Hepatocyte (in vitro differentiated cells): ENCODE measurements around the gene RYR3. TPM values are rescaled to one million over a fixed set of nuclear protein-coding genes. Genes with fewer than 3 reads are reported as not detected.

Source experiments
- DNase-seq: peaks from one replicate; pipeline ENCODE4 v3.0.0-alpha.2; 2016; ENCODE audit warnings: low spot score
- H2AFZ ChIP-seq: fragments of 200-600 bp; sonication (generic); 2 replicates; pipeline ENCODE4 v1.6.0; 2016; ENCODE audit warnings: antibody characterized with exemption, mild to moderate bottlenecking
- H3K27ac ChIP-seq: fragments of 200-600 bp; sonication (generic); 2 replicates; pipeline ENCODE4 v1.5.1; 2016; ENCODE audit warnings: mild to moderate bottlenecking
- H3K27me3 ChIP-seq: fragments of 200-600 bp; sonication (generic); 2 replicates; pipeline ENCODE4 v1.6.1; 2016
- H3K36me3 ChIP-seq: fragments of 200-600 bp; sonication (generic); replicated peaks from 2 replicates; pipeline ENCODE4 v1.5.1; 2016; ENCODE audit warnings: low read depth; ENCODE audit not compliant: insufficient read depth
- H3K4me1 ChIP-seq: fragments of 200-600 bp; sonication (generic); 2 replicates; pipeline ENCODE4 v1.5.1; 2016; ENCODE audit warnings: mild to moderate bottlenecking, moderate library complexity; ENCODE audit not compliant: insufficient read depth
- H3K4me2 ChIP-seq: fragments of 200-600 bp; sonication (generic); 2 replicates; pipeline ENCODE4 v1.6.0; 2016
- H3K4me3 ChIP-seq: fragments of 200-600 bp; sonication (generic); 2 replicates; pipeline ENCODE4 v1.5.1; 2016; ENCODE audit warnings: mild to moderate bottlenecking
- H3K79me2 ChIP-seq: fragments of 200-600 bp; sonication (generic); 2 replicates; pipeline ENCODE4 v1.6.0; 2017; ENCODE audit warnings: mild to moderate bottlenecking
- H3K9me2 ChIP-seq: fragments of 200-600 bp; sonication (generic); replicated peaks from 2 replicates; pipeline ENCODE4 v1.6.0; 2017; ENCODE audit warnings: mild to moderate bottlenecking; ENCODE audit not compliant: insufficient read depth
- H3K9me3 ChIP-seq: fragments of 200-600 bp; sonication (generic); 2 replicates; pipeline ENCODE4 v1.5.1; 2016; ENCODE audit warnings: low read depth, mild to moderate bottlenecking
- H4K20me1 ChIP-seq: fragments of 200-600 bp; sonication (generic); 2 replicates; pipeline ENCODE4 v1.6.0; 2016; ENCODE audit warnings: mild to moderate bottlenecking; ENCODE audit not compliant: insufficient read depth, poor library complexity, severe bottlenecking
- EZH2 ChIP-seq: fragments of 200-600 bp; sonication (generic); IDR thresholded peaks from 2 replicates; pipeline ENCODE4 v1.6.1; 2016; ENCODE audit warnings: antibody characterized with exemption, mild to moderate bottlenecking, borderline replicate concordance
- EZH2phosphoT487 ChIP-seq: fragments of 200-600 bp; sonication (generic); IDR thresholded peaks from one replicate; pipeline ENCODE4 v1.6.1; 2018; ENCODE audit warnings: antibody characterized with exemption, mild to moderate bottlenecking, low read depth, moderate library complexity; ENCODE audit not compliant: unreplicated experiment, severe bottlenecking
- WGBS: methylation state at CpG from one replicate; pipeline ENCODE4 v1.1.6; 2016; ENCODE audit warnings: low lambda C conversion rate; ENCODE audit errors: missing lambda C conversion rate; 5-methylcytosine and 5-hydroxymethylcytosine counted together
- polyA plus RNA-seq: library from polyadenylated mRNA; unstranded; fragments of >200 nt; fragmentation: Nextera tagmentation; extraction: Ambion mirVana; gene quantifications from 2 replicates; pipeline ENCODE4 v1.2.1, GENCODE V29; 2016
- total RNA-seq: library from RNA; depleted of rRNA; stranded (reverse); fragments of >200 nt; gene quantifications from 2 replicates; pipeline ENCODE4 v1.2.3, GENCODE V29; 2014
- TF ChIP-seq, protein P1 (sequence below): fragments of 200-600 bp; sonication (generic); IDR thresholded peaks from 2 replicates; pipeline ENCODE4 v1.5.1; 2016; ENCODE audit warnings: antibody characterized with exemption, mild to moderate bottlenecking; ENCODE audit not compliant: poor library complexity

The RYR3 gene
- total and polyA plus RNA-seq, 2 experiments from 2014 or later, result 0.36 to 0.37 TPM

DNA sequence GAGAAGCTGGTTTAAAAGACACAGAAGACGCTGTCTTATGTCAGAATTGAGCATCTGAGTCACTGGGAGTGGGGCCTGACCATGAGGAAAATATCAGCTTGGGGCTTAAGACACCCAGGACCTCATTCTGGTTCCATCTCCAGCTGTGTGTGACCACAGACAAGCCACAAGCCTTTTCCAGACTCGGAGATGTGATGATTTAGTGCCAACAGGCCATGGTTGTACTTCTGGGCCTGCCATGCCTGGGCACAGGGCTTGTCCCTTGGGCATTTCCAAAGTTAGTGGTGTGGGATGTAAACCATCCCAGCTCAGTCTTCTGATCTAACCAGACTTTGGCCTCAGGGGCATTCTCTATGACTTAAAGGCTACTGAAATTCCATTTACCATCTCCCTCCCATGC, 269.8 kb downstream of the RYR3 start:
- no peaks in the 10 kb centered on the region for H4K20me1 ChIP-seq
- no peak overlapping the region for H3K4me2 ChIP-seq
- no peak for TF ChIP-seq EZH2
- TF ChIP-seq, protein P1, sequence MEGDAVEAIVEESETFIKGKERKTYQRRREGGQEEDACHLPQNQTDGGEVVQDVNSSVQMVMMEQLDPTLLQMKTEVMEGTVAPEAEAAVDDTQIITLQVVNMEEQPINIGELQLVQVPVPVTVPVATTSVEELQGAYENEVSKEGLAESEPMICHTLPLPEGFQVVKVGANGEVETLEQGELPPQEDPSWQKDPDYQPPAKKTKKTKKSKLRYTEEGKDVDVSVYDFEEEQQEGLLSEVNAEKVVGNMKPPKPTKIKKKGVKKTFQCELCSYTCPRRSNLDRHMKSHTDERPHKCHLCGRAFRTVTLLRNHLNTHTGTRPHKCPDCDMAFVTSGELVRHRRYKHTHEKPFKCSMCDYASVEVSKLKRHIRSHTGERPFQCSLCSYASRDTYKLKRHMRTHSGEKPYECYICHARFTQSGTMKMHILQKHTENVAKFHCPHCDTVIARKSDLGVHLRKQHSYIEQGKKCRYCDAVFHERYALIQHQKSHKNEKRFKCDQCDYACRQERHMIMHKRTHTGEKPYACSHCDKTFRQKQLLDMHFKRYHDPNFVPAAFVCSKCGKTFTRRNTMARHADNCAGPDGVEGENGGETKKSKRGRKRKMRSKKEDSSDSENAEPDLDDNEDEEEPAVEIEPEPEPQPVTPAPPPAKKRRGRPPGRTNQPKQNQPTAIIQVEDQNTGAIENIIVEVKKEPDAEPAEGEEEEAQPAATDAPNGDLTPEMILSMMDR, result no peak
- no peak for TF ChIP-seq EZH2phosphoT487
- no peaks in the 10 kb centered on the region for H3K4me1 ChIP-seq
- no peak overlapping the region for H3K4me3 ChIP-seq
- H3K27ac ChIP-seq, result no peak overlapping the region
- 82% methylated on average over 2 of the region's 2 CpGs for WGBS
- H3K27me3 ChIP-seq, result no peaks in the 10 kb centered on the region
- H3K79me2 ChIP-seq, result no peaks in the 10 kb centered on the region
- H3K36me3 ChIP-seq, result no peaks in the 10 kb centered on the region
- DNase-seq, result no peak
- no peaks in the 10 kb centered on the region for H3K9me3 ChIP-seq
- no peak overlapping the region for H2AFZ ChIP-seq
- H3K9me2 ChIP-seq, result no peaks in the 10 kb centered on the region

DNA sequence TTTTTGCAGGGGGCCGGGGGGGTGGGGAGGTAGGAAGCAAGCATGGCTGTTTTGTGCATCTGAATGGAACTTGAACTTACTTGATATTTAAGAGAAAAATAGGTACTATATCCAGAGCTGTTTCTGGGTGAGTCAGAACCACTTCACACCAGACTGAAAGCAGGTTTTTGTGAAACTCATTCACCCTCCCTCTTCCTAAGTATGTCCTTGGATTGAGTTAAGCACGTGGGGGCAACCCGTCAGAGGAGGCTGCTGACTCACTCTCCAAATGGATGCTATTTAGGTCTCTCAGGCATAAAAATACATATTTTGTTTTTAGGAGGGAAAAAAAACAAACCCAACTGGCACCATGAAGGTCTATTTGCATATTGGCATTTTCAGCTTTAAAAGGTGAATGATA, 270.3 kb downstream of the RYR3 start:
- H3K9me2 ChIP-seq, result no peaks in the 10 kb centered on the region
- H3K9me3 ChIP-seq, result no peaks in the 10 kb centered on the region
- H3K4me3 ChIP-seq, result no peak overlapping the region
- no peaks in the 10 kb centered on the region for H3K27me3 ChIP-seq
- 28% methylated on average over 3 of the region's 3 CpGs for WGBS
- no peak overlapping the region for H3K27ac ChIP-seq
- TF ChIP-seq EZH2, result no peak
- TF ChIP-seq, protein P1, result no peak
- TF ChIP-seq EZH2phosphoT487, result no peak
- no peaks in the 10 kb centered on the region for H3K36me3 ChIP-seq
- H3K4me2 ChIP-seq, result no peak overlapping the region
- no peak overlapping the region for H2AFZ ChIP-seq
- no peaks in the 10 kb centered on the region for H3K79me2 ChIP-seq
- no peaks in the 10 kb centered on the region for H3K4me1 ChIP-seq
- H4K20me1 ChIP-seq, result no peaks in the 10 kb centered on the region
- peak; percentile 12 for DNase-seq

DNA sequence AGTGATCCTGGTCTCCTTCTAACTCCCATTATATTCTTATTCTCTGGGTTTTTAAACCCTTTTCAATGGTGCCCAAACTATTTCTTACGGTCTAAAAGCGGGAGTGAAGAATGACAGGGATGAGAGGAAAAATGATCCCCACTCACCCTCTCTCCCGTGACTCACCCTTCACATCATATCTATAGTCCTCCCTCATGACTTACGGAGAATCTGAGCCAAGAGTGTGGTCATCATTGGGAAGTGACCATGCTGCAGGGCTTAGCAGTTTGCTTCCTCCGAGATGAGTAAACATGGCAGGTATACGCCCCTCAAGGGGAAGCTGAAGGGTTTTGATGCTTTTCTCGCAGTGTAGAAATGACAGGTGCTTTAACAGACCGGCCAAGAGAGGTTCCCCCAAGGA, 274.0 kb downstream of the RYR3 start:
- no peak overlapping the region for H3K27ac ChIP-seq
- no peaks in the 10 kb centered on the region for H3K9me3 ChIP-seq
- no peaks in the 10 kb centered on the region for H4K20me1 ChIP-seq
- H3K27me3 ChIP-seq, result no peaks in the 10 kb centered on the region
- no peaks in the 10 kb centered on the region for H3K79me2 ChIP-seq
- WGBS, result 61% methylated on average over 8 of the region's 8 CpGs
- no peak for DNase-seq
- TF ChIP-seq EZH2phosphoT487 (no peak), EZH2 (no peak)
- TF ChIP-seq, protein P1, result no peak
- no peak overlapping the region for H3K4me3 ChIP-seq
- H3K4me1 ChIP-seq, result no peaks in the 10 kb centered on the region
- no peaks in the 10 kb centered on the region for H3K36me3 ChIP-seq
- no peak overlapping the region for H3K4me2 ChIP-seq
- no peaks in the 10 kb centered on the region for H3K9me2 ChIP-seq
- H2AFZ ChIP-seq, result no peak overlapping the region
